ENCODE data around the gene E2F2.

The E2F2 gene

DNA sequence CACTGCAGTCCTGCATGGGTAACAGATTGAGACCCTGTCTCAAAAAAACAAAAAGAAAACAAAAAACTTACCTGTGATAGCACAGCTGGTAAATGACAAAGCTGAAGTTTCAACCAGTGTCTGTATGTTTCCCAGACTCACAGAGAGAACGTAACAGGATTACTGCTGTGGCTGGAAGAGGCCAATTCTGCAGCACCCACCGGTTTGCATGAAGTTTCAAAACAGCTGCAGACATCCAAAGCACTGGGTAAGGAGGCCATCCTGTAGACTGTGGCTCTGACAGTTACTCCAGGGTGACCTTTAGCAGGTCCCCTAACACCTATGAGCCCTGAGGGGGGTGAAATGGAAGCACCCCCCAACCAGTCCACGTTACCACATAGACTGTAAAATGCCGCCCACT is 20.8 kb upstream of the E2F2 start:
- no peaks in the 10 kb centered on the region for H3K27me3 ChIP-seq (ENCODE audit: insufficient read depth, poor library complexity, severe bottlenecking)
- H3K27ac ChIP-seq (ENCODE audit: poor library complexity, severe bottlenecking), result no peak overlapping the region
- no peaks in the 10 kb centered on the region for H3K36me3 ChIP-seq (ENCODE audit: low read depth)
- TF ChIP-seq, protein P1, sequence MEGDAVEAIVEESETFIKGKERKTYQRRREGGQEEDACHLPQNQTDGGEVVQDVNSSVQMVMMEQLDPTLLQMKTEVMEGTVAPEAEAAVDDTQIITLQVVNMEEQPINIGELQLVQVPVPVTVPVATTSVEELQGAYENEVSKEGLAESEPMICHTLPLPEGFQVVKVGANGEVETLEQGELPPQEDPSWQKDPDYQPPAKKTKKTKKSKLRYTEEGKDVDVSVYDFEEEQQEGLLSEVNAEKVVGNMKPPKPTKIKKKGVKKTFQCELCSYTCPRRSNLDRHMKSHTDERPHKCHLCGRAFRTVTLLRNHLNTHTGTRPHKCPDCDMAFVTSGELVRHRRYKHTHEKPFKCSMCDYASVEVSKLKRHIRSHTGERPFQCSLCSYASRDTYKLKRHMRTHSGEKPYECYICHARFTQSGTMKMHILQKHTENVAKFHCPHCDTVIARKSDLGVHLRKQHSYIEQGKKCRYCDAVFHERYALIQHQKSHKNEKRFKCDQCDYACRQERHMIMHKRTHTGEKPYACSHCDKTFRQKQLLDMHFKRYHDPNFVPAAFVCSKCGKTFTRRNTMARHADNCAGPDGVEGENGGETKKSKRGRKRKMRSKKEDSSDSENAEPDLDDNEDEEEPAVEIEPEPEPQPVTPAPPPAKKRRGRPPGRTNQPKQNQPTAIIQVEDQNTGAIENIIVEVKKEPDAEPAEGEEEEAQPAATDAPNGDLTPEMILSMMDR (IDR thresholded peaks at IDR 0.05; ENCODE audit: poor library complexity, severe bottlenecking), result no peak
- no peaks in the 10 kb centered on the region for H3K9me3 ChIP-seq (ENCODE audit: severe bottlenecking)
- H3K4me1 ChIP-seq (ENCODE audit: insufficient read depth, poor library complexity, severe bottlenecking), result peaks cover 23% of the 10 kb centered on the region
- H3K4me3 ChIP-seq (ENCODE audit: severe bottlenecking), result no peak overlapping the region
- ATAC-seq (ENCODE audit: low read depth) (no peak), DNase-seq (ENCODE audit: low spot score) (no peak)

DNA sequence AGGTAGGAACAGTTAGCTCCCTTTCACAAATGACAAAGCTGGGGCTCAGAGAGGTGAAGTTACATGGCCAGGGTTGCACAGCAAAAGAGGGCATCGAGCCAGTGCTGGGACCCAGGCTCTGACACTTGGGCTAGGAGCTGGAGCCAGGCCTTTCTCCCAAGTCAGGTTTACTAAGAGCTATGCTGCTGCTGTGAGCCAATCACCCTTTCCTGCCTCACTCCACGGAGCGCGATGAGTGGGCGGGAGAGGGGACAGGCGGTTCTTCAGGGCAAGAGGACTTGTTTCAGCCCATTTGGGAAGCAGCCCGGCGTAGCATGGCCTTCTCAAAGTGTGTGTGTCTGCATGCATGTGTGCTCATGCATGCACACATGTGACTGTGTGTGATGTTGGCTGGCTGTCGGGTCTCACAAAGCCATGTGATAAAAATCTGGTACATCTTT is 17.7 kb upstream of the E2F2 start:
- no peak overlapping the region for H3K4me3 ChIP-seq (ENCODE audit: severe bottlenecking)
- TF ChIP-seq, protein P1 (IDR thresholded peaks at IDR 0.05; ENCODE audit: poor library complexity, severe bottlenecking), result no peak
- H3K27me3 ChIP-seq (ENCODE audit: insufficient read depth, poor library complexity, severe bottlenecking), result no peaks in the 10 kb centered on the region
- DNase-seq (ENCODE audit: low spot score), result no peak
- no peaks in the 10 kb centered on the region for H3K4me1 ChIP-seq (ENCODE audit: insufficient read depth, poor library complexity, severe bottlenecking)
- no peaks in the 10 kb centered on the region for H3K9me3 ChIP-seq (ENCODE audit: severe bottlenecking)
- H3K36me3 ChIP-seq (ENCODE audit: low read depth), result no peaks in the 10 kb centered on the region
- ATAC-seq (ENCODE audit: low read depth), result no peak
- no peak overlapping the region for H3K27ac ChIP-seq (ENCODE audit: poor library complexity, severe bottlenecking)

DNA sequence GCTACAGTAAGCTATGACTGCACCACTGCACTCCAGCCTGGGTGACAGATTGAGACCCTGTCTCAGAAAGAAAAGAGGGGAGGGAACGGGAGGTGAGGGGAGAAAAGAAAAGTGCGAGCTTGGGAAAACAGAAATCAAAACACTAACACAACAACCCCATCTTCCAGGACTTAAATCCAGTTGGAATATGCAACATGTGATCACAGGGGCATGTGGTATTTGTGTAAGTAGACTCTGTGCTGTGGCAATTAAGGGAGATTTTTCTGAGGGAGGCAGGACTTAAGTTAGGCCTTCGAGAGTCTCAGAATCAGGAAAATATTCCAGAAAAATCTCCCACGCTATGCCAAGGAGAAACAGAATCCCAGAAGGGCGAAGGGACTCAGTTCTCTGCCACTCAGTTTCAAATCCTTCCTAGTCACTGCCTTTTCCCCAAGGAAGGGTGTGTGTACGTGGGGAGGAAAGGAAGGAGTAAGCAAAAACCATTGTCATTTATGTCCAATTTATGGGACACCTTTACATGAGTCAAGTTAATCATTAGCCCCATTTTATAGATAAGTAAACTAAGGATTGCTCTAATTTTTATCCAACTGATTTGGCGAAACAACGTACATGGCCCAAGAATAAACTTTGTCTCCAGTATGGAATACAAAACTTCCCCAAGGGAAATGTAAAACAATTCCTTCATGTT is 16.0 kb upstream of the E2F2 start:
- no peak overlapping the region for H3K4me3 ChIP-seq (ENCODE audit: severe bottlenecking)
- no peaks in the 10 kb centered on the region for H3K4me1 ChIP-seq (ENCODE audit: insufficient read depth, poor library complexity, severe bottlenecking)
- no peaks in the 10 kb centered on the region for H3K36me3 ChIP-seq (ENCODE audit: low read depth)
- DNase-seq (ENCODE audit: low spot score) (no peak), ATAC-seq (ENCODE audit: low read depth) (no peak)
- no peak overlapping the region for H3K27ac ChIP-seq (ENCODE audit: poor library complexity, severe bottlenecking)
- TF ChIP-seq, protein P1 (IDR thresholded peaks at IDR 0.05; ENCODE audit: poor library complexity, severe bottlenecking), result no peak
- H3K9me3 ChIP-seq (ENCODE audit: severe bottlenecking), result no peaks in the 10 kb centered on the region
- H3K27me3 ChIP-seq (ENCODE audit: insufficient read depth, poor library complexity, severe bottlenecking), result no peaks in the 10 kb centered on the region

DNA sequence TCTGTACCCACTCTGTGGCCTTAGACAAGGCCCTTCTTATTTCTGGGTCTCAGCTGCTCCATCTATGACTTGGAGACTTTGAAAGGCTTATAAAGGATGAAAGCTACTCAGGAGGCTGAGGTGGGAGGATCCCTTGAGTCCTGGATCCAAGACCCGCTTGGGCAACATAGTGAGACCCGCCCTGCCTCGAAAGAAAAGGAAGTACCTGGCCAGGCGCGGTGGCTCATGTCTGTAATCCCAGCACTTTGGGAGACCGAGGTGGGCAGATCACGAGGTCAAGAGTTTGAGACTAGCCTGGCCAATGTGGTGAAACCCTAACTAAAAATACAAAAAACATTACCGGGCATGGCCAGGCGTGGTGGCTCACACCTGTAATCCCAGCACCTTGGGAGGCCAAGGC is 14.8 kb upstream of the E2F2 start:
- Histone ChIP-seq H3K27ac (ENCODE audit: poor library complexity, severe bottlenecking) (no peak overlapping the region), H3K4me1 (ENCODE audit: insufficient read depth, poor library complexity, severe bottlenecking) (no peaks in the 10 kb centered on the region), H3K36me3 (ENCODE audit: low read depth) (no peaks in the 10 kb centered on the region), H3K4me3 (ENCODE audit: severe bottlenecking) (no peak overlapping the region), H3K27me3 (ENCODE audit: insufficient read depth, poor library complexity, severe bottlenecking) (no peaks in the 10 kb centered on the region), H3K9me3 (ENCODE audit: severe bottlenecking) (no peaks in the 10 kb centered on the region)
- DNase-seq (ENCODE audit: low spot score) (no peak), ATAC-seq (ENCODE audit: low read depth) (no peak)
- TF ChIP-seq, protein P1 (IDR thresholded peaks at IDR 0.05; ENCODE audit: poor library complexity, severe bottlenecking), result no peak
